ENCODE results near the gene ARHGAP4.

- TF ChIP-seq POLR2AphosphoS5 (IDR thresholded peaks at IDR 0.05) (no peak), CTCF (IDR thresholded peaks at IDR 0.05) (no peak), POLR2A (IDR thresholded peaks at IDR 0.05) (no peak), EP300 (IDR thresholded peaks at IDR 0.05; ENCODE audit: low read depth) (no peak)
Observed at GRCh38 chrX:153900831-153901752, 25.0 kb downstream of the ARHGAP4 start.
